GM21381 (cell line): ENCODE measurements around the gene NDUFC2.
A peak's percentile ranks its signal among the peaks of the same experiment; 100 is the strongest.
"Not testable (repeated sequence)": the region's sequence is repeated elsewhere in the genome, so short reads cannot be mapped to it uniquely, and the experiment has no call there.

Experiments
- ATAC-seq: cut with Tn5 transposase; IDR thresholded peaks from one replicate; pipeline ENCODE4 v1.9.1; 2021; ENCODE audit warnings: mild to moderate bottlenecking, moderate library complexity; ENCODE audit not compliant: unreplicated experiment

Gene NDUFC2

GRCh38 chr11:78056093-78056492 lies 23.6 kb downstream of the NDUFC2 start:
- ATAC-seq = no peak

DNA sequence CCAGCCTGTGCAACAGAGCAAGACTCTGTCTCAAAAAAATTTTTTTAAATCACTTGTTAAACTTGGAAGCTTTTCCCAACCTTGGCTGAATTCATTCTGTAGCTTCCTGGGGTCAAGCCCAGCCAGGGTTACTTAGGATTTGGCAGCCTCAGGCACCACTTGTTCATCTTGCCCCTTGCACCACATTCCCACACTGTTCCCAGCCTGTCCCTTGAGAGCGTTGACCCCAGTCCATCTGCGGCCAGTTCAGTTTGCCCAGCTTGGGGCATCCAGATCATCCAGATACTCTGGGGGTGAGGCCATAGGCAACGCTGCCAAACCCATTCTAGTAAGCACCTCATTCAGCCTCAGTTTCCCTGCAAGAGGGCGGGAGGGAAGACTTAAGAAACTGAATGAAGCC lies 24.7 kb downstream of the NDUFC2 start:
- ATAC-seq = no peak

DNA sequence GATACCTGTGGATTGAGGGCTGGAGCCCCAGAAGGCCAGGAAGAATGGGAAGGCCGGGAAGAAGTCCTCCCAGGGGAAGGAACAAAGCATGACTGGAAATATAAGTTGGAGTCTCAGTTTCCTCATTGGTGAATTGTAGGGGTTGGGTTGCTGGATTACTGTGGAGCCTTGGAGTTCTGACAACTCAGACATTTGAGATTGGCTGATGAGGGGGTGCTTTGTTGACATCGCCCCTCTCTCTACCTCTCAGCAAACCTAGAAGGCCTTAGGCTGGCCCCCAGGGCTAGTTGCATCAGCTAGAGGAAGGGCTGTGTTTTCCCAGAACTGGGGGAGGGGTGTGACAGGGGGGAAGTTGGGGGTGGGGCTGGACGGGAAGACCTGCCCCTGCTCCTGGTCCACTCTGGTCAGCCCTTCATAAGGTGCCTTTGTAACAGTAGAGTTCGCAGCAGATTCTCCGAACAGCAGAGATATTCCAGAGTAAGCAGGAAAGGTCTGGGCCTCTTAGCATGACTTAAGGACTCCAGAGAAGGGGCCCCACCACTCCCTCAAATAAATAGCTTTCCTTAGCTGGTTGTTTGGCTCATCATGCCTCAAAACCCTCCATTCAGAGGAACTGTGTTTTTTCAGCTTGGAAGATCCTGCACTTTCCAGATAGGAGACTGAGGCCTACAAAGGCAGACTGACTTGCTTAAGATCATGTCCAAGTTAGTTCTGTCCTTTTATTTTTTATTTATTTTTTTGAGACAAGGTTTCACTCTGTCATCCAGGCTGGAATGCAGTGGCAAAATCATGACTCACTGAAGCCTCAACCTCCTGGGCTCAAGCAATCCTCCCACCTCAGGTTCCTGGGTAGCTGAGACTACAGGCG lies 28.5 kb downstream of the NDUFC2 start:
- ATAC-seq = no peak

- ATAC-seq = no peak
These were observed 30.3 kb downstream of the NDUFC2 start for GRCh38 chr11:78049348-78049747.

- no peak for ATAC-seq
These were observed 31.1 kb downstream of the NDUFC2 start for GRCh38 chr11:78048561-78048960.

GRCh38 chr11:78046486-78046854 lies 33.2 kb downstream of the NDUFC2 start:
- no peak for ATAC-seq

GRCh38 chr11:78045851-78046485 lies 33.7 kb downstream of the NDUFC2 start:
- peak; percentile 70 for ATAC-seq

DNA sequence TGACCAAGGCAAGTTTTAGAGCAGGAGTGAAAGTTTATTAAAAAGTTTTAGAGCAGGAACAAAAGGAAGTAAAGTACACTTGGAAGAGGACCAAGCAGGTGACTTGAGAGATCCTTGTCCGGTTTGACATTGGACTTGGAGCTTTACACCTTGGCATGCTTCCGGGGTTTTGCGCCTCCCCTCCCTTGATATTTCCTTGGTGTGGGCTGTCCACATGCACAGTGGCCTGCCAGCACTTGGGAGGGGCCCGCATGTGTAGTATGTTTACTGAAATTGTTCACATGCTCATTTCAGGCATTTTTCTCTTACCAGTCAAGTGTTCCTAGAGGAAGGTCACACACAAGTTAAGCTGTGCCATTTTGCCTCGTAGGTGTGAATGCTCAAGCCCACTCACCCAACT lies 35.0 kb downstream of the NDUFC2 start:
- no peak for ATAC-seq

- ATAC-seq = no peak
These were observed 37.7 kb downstream of the NDUFC2 start for GRCh38 chr11:78041843-78042440.

- not testable (repeated sequence) for ATAC-seq
These were observed 38.3 kb downstream of the NDUFC2 start for GRCh38 chr11:78041380-78041719.

- no peak for ATAC-seq
These were observed 38.8 kb downstream of the NDUFC2 start for GRCh38 chr11:78040691-78041379.

- peak; percentile 72 for ATAC-seq
These were observed 39.6 kb downstream of the NDUFC2 start for GRCh38 chr11:78039919-78040671.

DNA sequence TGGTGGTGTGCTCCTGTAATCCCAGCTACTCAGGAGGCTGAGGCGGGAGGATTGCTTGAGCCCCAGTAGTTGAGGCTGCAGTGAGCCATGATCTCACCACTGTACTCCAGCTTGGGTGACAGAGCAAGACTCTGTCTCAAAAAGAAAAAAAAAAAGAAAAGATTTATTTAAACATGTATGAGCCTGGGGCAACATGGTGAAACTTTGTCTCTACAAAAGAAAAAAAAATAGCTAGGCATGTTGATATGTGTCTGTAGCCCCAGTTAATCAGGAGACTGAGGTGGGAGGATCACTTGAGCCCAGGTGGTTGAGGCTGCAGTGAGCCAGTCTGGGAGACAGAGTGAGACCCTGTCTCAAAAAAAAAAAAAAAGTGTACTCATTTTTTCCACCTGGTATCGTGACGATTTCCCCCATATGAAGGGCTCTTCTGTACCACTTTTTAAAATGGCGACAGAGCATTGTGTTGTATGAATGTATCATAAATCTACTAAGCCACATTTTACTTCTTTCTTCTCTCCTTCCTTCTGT lies 40.2 kb downstream of the NDUFC2 start:
- ATAC-seq = peak; percentile 9

GRCh38 chr11:78038697-78039313 lies 40.9 kb downstream of the NDUFC2 start:
- ATAC-seq = no peak

- no peak for ATAC-seq
These were observed 41.6 kb downstream of the NDUFC2 start for GRCh38 chr11:78037825-78038620.

DNA sequence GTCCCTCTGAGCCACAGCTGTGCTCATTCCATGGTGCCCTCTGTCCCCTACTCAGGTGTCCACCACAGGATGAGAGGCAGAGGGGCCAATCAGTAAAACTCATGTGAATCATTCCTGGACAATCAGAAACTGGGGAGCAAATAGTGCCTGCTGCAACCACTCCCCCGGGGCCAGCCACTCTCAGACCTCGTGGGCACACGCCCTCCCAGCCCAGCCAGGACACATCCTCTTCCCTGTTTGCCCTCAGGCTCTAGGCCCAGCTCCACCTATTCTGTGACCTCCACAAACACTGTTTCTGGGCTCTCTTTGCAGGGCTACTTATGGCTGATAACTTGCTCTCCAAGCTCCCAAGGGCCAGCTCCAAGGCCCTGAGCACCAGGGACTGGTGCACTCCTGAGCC lies 42.6 kb downstream of the NDUFC2 start:
- no peak for ATAC-seq

GRCh38 chr11:78036313-78036712 lies 43.3 kb downstream of the NDUFC2 start:
- no peak for ATAC-seq

DNA sequence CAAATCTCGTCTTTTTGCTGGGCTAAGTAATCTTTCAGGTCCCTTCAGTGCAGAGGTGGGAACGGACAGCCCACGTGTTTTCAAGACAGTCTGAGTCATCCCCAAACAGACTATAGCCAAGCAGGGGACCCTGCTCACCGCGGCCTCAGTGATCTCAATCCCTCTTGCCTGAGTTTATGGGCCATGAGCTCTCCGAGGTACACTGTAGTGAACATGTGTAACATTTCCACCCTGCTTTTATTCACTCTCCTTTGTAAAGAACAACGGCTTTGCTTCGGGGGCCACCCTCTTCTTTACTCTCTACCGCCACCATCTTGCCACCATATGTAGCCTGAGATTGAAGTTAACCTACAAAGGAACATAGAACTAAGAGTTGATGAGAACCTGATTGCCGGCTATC lies 45.0 kb downstream of the NDUFC2 start:
- ATAC-seq = no peak

- no peak for ATAC-seq
These were observed 46.6 kb downstream of the NDUFC2 start for GRCh38 chr11:78033040-78033439.
